Gastrocnemius medialis (tissue), 4 donors: ENCODE measurements around the gene MBTPS1. TPM values are rescaled to one million over a fixed set of nuclear protein-coding genes. Genes with fewer than 3 reads are reported as not detected.

Experiments used
- ATAC-seq, 2 donors: fragments of 150-250 bp; one replicate each; pipeline ENCODE4 v1.9.1; 2016
- DNase-seq, 2 donors: peaks; one replicate each; pipeline ENCODE4 v3.0.0-alpha.2; 2019
- H3K27ac ChIP-seq, 4 donors: fragments of 200-600 bp; sonication (generic); 1 replicate in 1 of 4; 2 replicates in 3 of 4; pipeline ENCODE4 v1.5.1; 2016 to 2018; ENCODE audit warnings: mild to moderate bottlenecking in 2 of 4, moderate library complexity in 1 of 4
- H3K27me3 ChIP-seq, 3 donors: fragments of 200-600 bp; sonication (generic) in 2 of 3; 1 replicate in 1 of 3; 2 replicates in 2 of 3; pipeline versions ENCODE4 v1.5.1 to v1.6.0; 2016 to 2019; ENCODE audit warnings: mild to moderate bottlenecking in 1 of 3, moderate library complexity in 1 of 3
- H3K36me3 ChIP-seq, 2 donors: fragments of 200-600 bp; sonication (generic) in 1 of 2; one replicate each; pipeline ENCODE4 v1.5.1; 2017 to 2018
- H3K4me1 ChIP-seq, 2 donors: fragments of 200-600 bp; sonication (generic) in 1 of 2; one replicate each; pipeline ENCODE4 v1.5.1; 2016 to 2017; ENCODE audit warnings: mild to moderate bottlenecking in 2 of 2
- H3K4me3 ChIP-seq, 4 donors: fragments of 200-600 bp; sonication (generic) in 3 of 4; 1 replicate in 1 of 4; 2 replicates in 3 of 4; pipeline ENCODE4 v1.5.1; 2016 to 2019; ENCODE audit warnings: mild to moderate bottlenecking in 2 of 4
- H3K9me3 ChIP-seq, 3 donors: fragments of 200-600 bp; sonication (generic) in 2 of 3; 1 replicate in 1 of 3; 2 replicates in 2 of 3; pipeline ENCODE4 v1.5.1; 2016 to 2019
- POLR2A ChIP-seq, 2 donors: fragments of 450-650 bp; IDR thresholded peaks; one replicate each; pipeline ENCODE4 v1.6.1; 2017; ENCODE audit warnings: antibody characterized with exemption in 2 of 2, mild to moderate bottlenecking in 2 of 2, moderate library complexity in 2 of 2
- in situ Hi-C, 4 donors: fragments of 200-750 bp; cut with MboI; loops; one replicate each; pipeline versions ENCODE4 v1.15.0 to v1.8.0; 2017; ENCODE audit warnings: low sequenced_read_pairs in 4 of 4
- intact Hi-C: fragments of 100-400 bp; cut with DNase I; formaldehyde crosslinking; loops from one replicate; pipeline ENCODE4 v1.15.1; 2023; ENCODE audit warnings: low total_unique reads
- total RNA-seq, 4 donors: library from RNA; depleted of rRNA; stranded (reverse); fragments of >200 nt; gene quantifications; one replicate each; pipeline versions ENCODE4 v1.1.0 to v1.2.3, GENCODE V29; 2016
- TF ChIP-seq, protein P1 (sequence below), 5 experiments: fragments of 450-650 bp in 3 of 5; fragments of 200-600 bp in 2 of 5; sonication (generic) in 2 of 5; IDR thresholded peaks in 4 of 5; conservative IDR thresholded peaks in 1 of 5; 1 replicate in 4 of 5; 2 replicates in 1 of 5; pipeline ENCODE4 v1.5.1; 2016 to 2019; ENCODE audit warnings: antibody characterized with exemption in 5 of 5, mild to moderate bottlenecking in 3 of 5, moderate library complexity in 3 of 5

The MBTPS1 gene
- total RNA-seq, 4 donors from 2014 or later: 28.8 to 44.3 (median 38.5) TPM

DNA sequence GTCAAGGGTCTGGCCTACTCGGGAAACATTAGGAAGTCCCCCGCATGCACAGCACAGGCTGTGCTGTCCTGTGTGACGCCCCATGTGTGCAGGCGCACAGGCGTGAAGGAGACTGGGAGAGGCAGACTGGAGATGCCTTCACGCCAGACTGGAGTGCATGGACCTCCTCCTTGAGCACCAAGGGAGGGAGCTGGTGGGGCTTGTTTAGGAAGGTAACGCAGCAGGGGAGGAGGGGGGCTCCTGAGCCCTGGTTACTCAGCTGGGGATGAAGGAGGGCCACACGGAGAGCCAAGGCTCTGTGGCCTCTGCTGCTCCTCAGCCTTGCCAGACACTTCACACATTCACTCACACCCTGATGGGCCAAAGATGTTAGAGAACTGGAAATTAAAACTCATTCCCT is 20.5 kb upstream of the MBTPS1 start:
- Histone ChIP-seq H3K9me3 (no peaks in the 10 kb centered on the region), H3K4me3 (no peak overlapping the region), H3K4me1 (peaks cover 8 to 24% of the 10 kb centered on the region in 2 donors), H3K27me3 (no peaks in the 10 kb centered on the region), H3K27ac (peak overlapping the region; percentile 86 to 92 (median 87)), H3K36me3 (no peaks in the 10 kb centered on the region)
- ATAC-seq: no peak
- no peak for DNase-seq
- TF ChIP-seq, protein P1, sequence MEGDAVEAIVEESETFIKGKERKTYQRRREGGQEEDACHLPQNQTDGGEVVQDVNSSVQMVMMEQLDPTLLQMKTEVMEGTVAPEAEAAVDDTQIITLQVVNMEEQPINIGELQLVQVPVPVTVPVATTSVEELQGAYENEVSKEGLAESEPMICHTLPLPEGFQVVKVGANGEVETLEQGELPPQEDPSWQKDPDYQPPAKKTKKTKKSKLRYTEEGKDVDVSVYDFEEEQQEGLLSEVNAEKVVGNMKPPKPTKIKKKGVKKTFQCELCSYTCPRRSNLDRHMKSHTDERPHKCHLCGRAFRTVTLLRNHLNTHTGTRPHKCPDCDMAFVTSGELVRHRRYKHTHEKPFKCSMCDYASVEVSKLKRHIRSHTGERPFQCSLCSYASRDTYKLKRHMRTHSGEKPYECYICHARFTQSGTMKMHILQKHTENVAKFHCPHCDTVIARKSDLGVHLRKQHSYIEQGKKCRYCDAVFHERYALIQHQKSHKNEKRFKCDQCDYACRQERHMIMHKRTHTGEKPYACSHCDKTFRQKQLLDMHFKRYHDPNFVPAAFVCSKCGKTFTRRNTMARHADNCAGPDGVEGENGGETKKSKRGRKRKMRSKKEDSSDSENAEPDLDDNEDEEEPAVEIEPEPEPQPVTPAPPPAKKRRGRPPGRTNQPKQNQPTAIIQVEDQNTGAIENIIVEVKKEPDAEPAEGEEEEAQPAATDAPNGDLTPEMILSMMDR (IDR thresholded peaks at IDR 0.05 in 4 of 5, conservative IDR thresholded peaks at IDR 0.05 in 1 of 5): no peak
- intact Hi-C loops: loop anchor here (2.0 to 5.0 kb wide), 3 partner anchors 20 to 240 kb away; partner anchors contain the start of genes MBTPS1 and MLYCD
- in situ Hi-C loops: no loop called here

DNA sequence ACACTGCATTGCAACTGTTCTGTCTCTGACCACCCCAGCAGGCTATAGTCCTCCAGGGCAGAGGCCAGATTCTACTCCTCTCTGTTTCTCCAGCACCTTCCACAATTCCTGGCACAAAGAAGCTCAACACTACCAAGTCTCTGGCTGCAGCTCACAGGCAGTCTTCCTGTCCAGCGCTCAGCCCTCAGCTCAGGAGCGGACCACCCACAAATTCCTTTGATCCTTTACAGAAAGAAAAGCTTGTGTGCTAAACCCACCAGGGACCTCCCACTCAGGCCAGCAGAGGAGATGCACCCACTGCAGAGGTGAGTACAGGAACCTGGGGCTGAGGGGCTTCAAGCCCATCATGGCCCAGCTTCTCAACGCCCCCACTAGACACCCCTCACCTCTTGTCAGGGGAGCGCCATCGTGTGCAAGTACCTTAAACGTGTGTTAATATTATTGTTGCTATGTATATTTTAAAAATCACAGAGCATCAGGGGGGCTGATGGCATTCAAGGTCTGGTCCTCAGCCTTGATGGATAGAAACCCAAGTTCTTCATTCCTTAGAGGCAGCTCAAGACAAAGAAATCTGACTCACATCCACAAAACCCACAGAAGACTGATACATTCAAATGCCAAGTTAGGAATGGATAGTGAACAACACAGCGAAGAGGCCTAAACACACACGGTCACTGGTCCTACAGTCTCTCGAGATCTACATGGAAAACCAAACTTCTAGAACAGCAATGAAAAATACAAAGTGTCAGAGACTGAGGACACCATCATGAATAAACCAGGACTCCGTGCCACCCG is 19.8 kb upstream of the MBTPS1 start:
- Histone ChIP-seq H3K36me3 (no peaks in the 10 kb centered on the region), H3K27me3 (no peaks in the 10 kb centered on the region), H3K27ac (peak overlapping the region in 1 of 4 donors; percentile 35), H3K4me1 (peaks cover 8 to 20% of the 10 kb centered on the region in 2 donors), H3K4me3 (no peak overlapping the region), H3K9me3 (no peaks in the 10 kb centered on the region)
- no peak for TF ChIP-seq POLR2A (IDR thresholded peaks at IDR 0.05)
- TF ChIP-seq, protein P1 (IDR thresholded peaks at IDR 0.05 in 4 of 5, conservative IDR thresholded peaks at IDR 0.05 in 1 of 5): no peak
- intact Hi-C loops (loop anchor here (2.0 to 5.0 kb wide), 3 partner anchors 20 to 239 kb away; partner anchors contain the start of genes MBTPS1 and MLYCD), in situ Hi-C loops (no loop called here)
- ATAC-seq (no peak), DNase-seq (no peak)

DNA sequence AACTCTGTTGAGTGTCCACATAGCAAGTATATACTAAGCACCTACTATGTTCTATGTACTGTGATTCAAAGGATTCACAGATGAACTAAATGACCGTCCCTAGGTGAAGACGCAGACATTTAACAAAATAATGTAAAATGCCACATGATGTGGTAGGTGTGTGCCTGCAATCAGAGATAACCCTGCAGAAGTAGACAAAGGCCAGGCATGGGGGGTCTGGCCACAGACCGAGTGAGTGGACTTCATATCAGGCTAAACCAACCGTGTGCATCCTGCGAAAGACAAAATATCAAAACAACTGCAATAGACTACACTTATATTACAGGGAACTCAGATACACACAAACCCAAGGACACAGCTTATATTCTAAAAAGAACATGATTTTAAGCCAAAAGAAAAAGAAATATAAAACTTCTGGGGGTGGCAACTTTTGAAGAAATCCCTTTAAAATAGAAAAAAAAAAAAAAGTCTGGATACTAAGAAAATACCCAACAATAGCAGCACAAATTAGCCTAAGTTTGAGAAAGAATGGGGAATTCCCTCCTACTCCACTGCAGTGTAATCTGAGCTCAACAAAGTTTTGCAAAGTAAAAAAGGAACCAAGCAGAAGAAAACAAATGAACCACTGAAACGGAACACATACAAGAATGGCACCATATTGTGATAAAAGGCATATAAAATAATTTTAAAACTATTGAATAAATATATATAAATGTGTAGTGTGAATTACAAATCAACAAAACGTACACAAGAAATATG is 16.0 kb upstream of the MBTPS1 start:
- H3K4me3 ChIP-seq: no peak overlapping the region
- ATAC-seq (no peak), DNase-seq (no peak)
- no peaks in the 10 kb centered on the region for H3K27me3 ChIP-seq
- H3K27ac ChIP-seq: no peak overlapping the region
- intact Hi-C loops (no loop called here), in situ Hi-C loops (no loop called here)
- H3K36me3 ChIP-seq: peaks cover 0 to 23% of the 10 kb centered on the region in 2 donors
- H3K4me1 ChIP-seq: peaks cover 0 to 2% of the 10 kb centered on the region in 2 donors
- H3K9me3 ChIP-seq: no peaks in the 10 kb centered on the region
- TF ChIP-seq POLR2A (IDR thresholded peaks at IDR 0.05): no peak
- TF ChIP-seq, protein P1 (IDR thresholded peaks at IDR 0.05 in 4 of 5, conservative IDR thresholded peaks at IDR 0.05 in 1 of 5): no peak

DNA sequence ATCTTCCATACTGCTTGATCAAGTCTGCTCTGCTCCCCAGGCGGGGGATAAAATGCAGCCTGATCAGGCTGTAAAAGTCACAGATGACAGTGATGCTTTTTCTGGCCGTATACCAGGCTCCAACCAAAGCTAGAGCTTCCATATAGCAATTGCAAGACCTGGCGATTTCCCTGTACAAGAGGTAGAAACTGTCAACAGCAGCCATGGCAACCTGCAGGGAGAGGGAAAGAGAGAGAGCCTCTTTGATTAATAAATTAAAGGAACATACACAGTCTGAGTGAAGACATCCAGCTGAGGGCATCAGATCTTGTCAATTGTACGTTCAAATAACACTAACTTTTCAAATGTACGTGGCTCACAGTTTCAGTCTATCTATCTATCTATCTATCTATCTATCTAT is 14.4 kb upstream of the MBTPS1 start:
- H3K27me3 ChIP-seq: no peaks in the 10 kb centered on the region
- H3K4me1 ChIP-seq: no peaks in the 10 kb centered on the region
- ATAC-seq (no peak), DNase-seq (no peak)
- H3K36me3 ChIP-seq: peaks cover 0 to 23% of the 10 kb centered on the region in 2 donors
- no peak overlapping the region for H3K4me3 ChIP-seq
- no peak overlapping the region for H3K27ac ChIP-seq
- TF ChIP-seq, protein P1 (IDR thresholded peaks at IDR 0.05 in 4 of 5, conservative IDR thresholded peaks at IDR 0.05 in 1 of 5): no peak
- no peak for TF ChIP-seq POLR2A (IDR thresholded peaks at IDR 0.05)
- intact Hi-C loops (no loop called here), in situ Hi-C loops (no loop called here)
- H3K9me3 ChIP-seq: no peaks in the 10 kb centered on the region
